H1 (cell line): ENCODE measurements around the gene NBEA. TPM values are rescaled to one million over a fixed set of nuclear protein-coding genes. Genes with fewer than 3 reads are reported as not detected.

Source experiments
- NANOG ChIP-seq: IDR thresholded peaks from 2 replicates; pipeline ENCODE4 v1.6.1; 2011; ENCODE audit warnings: low read length, low read depth, mild to moderate bottlenecking, inconsistent platforms; ENCODE audit not compliant: insufficient read depth, poor library complexity, severe bottlenecking
- POU5F1 ChIP-seq: IDR thresholded peaks from 2 replicates; pipeline ENCODE4 v1.6.1; 2011; ENCODE audit warnings: low read depth, mild to moderate bottlenecking, low read length, moderate library complexity
- TEAD4 ChIP-seq: IDR thresholded peaks from 2 replicates; pipeline ENCODE4 v1.6.1; 2012; ENCODE audit warnings: low read depth, low read length, inconsistent platforms, mixed read lengths
- polyA plus RNA-seq, 7 experiments: library from polyadenylated mRNA; depleted of rRNA in 3 of 7; stranded (reverse) in 5 of 7; unstranded in 2 of 7; fragments of >200 nt in 5 of 7; fragments of 200-250 nt in 2 of 7; gene quantifications; 1 replicate in 5 of 7; 2 replicates in 1 of 7; 4 replicates in 1 of 7; pipeline versions ENCODE4 v1.2.1 to v1.2.3, GENCODE V29; 2011 to 2013; ENCODE audit warnings: missing spikeins in 2 of 7, mixed read lengths in 2 of 7
- total RNA-seq: library from RNA; stranded (reverse); fragmentation: NEBNext Ultra II Directional; extraction: Animal tissue kit (Norgen Biotek cat#: 25700); gene quantifications from 2 replicates; pipeline ENCODE4 v1.2.1, GENCODE V29; 2021

The NBEA gene
- total and polyA plus RNA-seq, 2 of the 8 experiments (the other 6 are each of a cell fraction or from before 2014, with no cell fraction given): 14.2 to 21.5 TPM

- TF ChIP-seq POU5F1: no peak
- no peak for TF ChIP-seq NANOG
- no peak for TF ChIP-seq TEAD4
These were observed 704.1 kb downstream of the NBEA start (continued) for GRCh38 chr13:35646056-35646774.
